VCaP (cell line): Measurements from ENCODE around the gene ARHGAP22.

Experiments
- H3K27ac ChIP-seq: fragments of 450-650 bp; 2 replicates; pipeline ENCODE4 v1.5.1; 2017
- CTCF ChIP-seq: fragments of 450-650 bp; conservative IDR thresholded peaks from 2 replicates; pipeline ENCODE4 v1.5.1; 2017; ENCODE audit warnings: mild to moderate bottlenecking, moderate library complexity

The ARHGAP22 gene

GRCh38 chr10:48548531-48549135 lies 56.2 kb downstream of the ARHGAP22 start:
- TF ChIP-seq CTCF: no peak
- H3K27ac ChIP-seq: no peak overlapping the region

GRCh38 chr10:48547981-48548380 lies 56.9 kb downstream of the ARHGAP22 start:
- H3K27ac ChIP-seq: no peak overlapping the region
- no peak for TF ChIP-seq CTCF

DNA sequence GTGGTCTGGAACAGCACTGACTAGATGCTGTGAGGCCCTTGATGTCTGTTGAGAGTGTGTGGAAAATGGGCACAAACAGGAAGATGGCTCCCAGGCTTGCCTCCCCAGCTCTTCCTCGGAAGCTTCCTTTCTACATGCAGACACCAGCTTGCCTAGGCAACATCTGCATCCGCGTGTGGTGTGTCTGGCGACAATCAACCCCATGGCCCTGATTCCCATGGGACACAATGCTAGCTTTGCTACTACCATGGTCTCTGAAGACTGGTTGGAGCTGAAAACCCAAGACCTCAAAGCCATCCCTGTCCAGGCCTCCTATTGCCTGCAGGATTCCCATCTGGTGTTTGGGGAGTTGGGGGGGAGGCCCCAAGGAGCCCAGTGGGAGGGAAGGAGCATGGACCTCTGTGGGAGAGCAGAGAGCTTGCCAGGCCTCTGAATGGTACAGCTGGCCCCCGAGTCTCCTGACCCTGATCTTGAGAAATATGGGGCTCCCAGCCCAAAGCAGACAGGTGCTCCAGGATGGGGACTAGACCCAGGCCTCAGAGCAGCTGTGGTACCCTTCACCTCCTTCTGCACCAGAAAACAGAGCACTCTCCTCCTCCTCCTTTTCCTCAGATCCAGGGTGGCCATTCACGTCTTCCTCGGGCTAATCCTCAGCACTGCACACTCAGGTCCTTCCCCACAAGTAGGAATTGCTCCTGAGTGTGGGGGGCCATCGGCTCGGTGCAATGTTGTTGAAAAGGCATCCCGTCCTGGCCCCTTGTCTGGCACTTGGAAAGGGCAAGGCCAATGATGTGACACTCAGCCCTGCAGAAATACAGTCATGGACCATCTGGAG lies 57.6 kb downstream of the ARHGAP22 start:
- H3K27ac ChIP-seq: no peak overlapping the region
- TF ChIP-seq CTCF: no peak

- TF ChIP-seq CTCF: no peak
- no peak overlapping the region for H3K27ac ChIP-seq
Observed at GRCh38 chr10:48545462-48546145, 59.3 kb downstream of the ARHGAP22 start.

DNA sequence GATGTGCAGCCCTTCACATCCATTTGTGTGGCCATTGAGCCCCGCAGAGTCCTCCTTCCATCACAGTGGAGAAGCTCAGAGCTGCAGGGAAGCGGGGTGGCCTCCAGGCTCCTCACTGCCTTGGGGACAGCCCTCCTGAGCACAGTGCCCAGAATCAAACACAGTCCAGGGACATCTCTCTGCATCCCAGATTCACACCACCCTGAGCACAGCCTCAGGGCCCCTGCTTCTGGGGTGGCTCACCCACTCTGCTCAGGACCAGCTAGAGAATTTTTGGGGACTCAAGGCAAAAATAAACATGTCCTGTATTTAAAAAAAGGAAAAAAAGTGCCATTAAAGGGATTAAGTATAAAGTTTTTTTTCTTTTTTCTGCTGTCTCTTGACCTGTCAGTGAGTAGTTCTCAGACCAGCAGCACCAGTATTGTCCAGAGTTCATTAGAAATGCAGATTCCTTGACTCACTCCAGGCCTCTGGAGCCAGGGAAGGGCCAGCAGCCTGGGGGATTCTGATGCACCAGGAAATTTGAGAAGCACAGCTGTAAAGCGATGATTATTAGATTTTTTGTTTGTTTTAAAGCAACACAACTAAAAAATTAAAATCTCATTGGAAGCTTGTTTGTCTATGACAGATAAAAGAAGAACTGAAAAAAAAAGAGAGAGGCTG lies 61.6 kb downstream of the ARHGAP22 start:
- no peak overlapping the region for H3K27ac ChIP-seq
- no peak for TF ChIP-seq CTCF

DNA sequence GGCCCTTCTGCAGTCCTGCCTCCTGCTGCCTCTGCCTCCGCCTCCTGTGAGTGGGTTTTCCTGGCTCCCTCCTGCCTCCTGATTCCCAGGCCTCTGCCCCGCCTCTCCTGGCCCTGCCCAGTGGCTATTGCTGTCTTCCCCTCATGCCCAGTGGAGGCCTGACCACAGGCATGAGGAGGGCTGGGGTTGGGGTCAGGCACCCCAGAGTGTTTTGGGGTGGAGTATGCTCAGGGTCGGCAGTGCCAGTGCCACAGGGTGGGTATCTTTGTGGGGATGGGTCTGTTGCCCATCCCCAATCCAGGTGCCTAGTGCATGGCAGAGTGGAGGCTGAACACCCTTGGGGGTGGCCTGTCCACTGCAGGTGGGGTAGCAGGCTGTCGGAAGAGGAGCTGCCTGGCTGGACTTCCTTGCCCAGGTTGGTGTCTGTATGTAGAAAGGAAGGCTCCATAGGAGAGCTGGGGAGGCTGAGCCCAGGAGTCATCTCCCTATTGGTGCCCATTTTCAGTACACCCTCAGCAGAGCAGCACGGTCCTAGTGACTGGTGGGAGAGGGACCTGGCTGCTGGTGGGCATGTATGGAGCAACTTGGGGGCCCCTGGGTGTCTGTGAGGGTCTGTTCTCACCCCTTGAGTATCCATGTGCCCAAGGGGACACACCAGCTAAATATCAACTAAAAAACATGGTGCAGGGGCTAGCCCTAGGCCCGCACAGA lies 62.2 kb downstream of the ARHGAP22 start:
- no peak for TF ChIP-seq CTCF
- H3K27ac ChIP-seq: no peak overlapping the region
